Thoracic aorta (tissue), 2 donors: ENCODE data around the gene RBM38. TPM values are rescaled to one million over a fixed set of nuclear protein-coding genes. Genes with fewer than 3 reads are reported as not detected.

Source experiments
- ATAC-seq: fragments of 150-250 bp; one replicate; pipeline ENCODE4 v1.8.0; 2017; ENCODE audit warnings: low read depth; ENCODE audit not compliant: insufficient number of reproducible peaks, low FRiP score
- DNase-seq: peaks from one replicate; pipeline ENCODE4 v3.0.0-alpha.2; 2020; ENCODE audit warnings: low spot score
- H3K27ac ChIP-seq, 2 donors: fragments of 200-600 bp; sonication (generic); 1 replicate in 1 of 2; 2 replicates in 1 of 2; pipeline ENCODE4 v1.5.1; 2016; ENCODE audit warnings: mild to moderate bottlenecking in 2 of 2, moderate library complexity in 2 of 2
- H3K27me3 ChIP-seq: fragments of 200-600 bp; sonication (generic); replicated peaks from 2 replicates; pipeline ENCODE4 v1.6.0; 2016; ENCODE audit warnings: mild to moderate bottlenecking; ENCODE audit not compliant: insufficient read depth
- H3K36me3 ChIP-seq: fragments of 200-600 bp; sonication (generic); one replicate; pipeline ENCODE4 v1.5.1; 2016
- H3K4me1 ChIP-seq, 2 donors: fragments of 200-600 bp; sonication (generic); 1 replicate in 1 of 2; 2 replicates in 1 of 2; pipeline versions ENCODE4 v1.5.1 to v1.6.0; 2016; ENCODE audit warnings: low read depth in 2 of 2, mild to moderate bottlenecking in 1 of 2; ENCODE audit not compliant: control insufficient read depth in 1 of 2
- H3K4me3 ChIP-seq: fragments of 200-600 bp; sonication (generic); 2 replicates; pipeline ENCODE4 v1.5.1; 2016; ENCODE audit warnings: mild to moderate bottlenecking
- H3K9me3 ChIP-seq: fragments of 200-600 bp; sonication (generic); 2 replicates; pipeline ENCODE4 v1.5.1; 2016
- total RNA-seq, 2 donors: library from RNA; depleted of rRNA; stranded (reverse); fragments of >200 nt; gene quantifications; one replicate each; pipeline versions ENCODE4 v1.1.0 to v1.2.3, GENCODE V29; 2016
- TF ChIP-seq, protein P1 (sequence below): fragments of 200-600 bp; sonication (generic); IDR thresholded peaks from one replicate; pipeline ENCODE4 v1.5.1; 2019; ENCODE audit warnings: antibody characterized with exemption

Gene RBM38
- total RNA-seq, 2 donors from 2014 or later: 9.6 to 24.8 TPM

DNA sequence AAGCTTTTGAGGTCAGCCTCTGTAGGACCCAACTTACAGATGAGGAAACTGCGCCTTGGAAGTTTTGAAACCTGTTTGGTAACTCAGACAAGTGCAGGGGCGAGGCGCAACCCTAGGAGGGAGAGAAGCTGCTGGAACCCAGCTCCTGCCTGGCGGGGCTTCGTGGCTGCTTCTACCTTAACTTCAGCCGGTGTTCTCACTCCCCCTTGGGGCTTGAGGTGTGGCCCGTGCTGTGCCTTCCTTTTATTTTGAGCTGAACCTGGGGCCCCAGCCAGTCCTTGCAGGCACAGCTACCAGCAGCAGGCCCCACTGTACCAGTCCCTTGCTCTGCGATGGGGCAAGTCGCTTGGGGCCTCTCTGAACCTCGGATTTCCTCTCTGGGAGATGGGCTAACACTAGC is 12.0 kb downstream of the RBM38 start:
- H3K27me3 ChIP-seq: no peaks in the 10 kb centered on the region
- TF ChIP-seq, protein P1, sequence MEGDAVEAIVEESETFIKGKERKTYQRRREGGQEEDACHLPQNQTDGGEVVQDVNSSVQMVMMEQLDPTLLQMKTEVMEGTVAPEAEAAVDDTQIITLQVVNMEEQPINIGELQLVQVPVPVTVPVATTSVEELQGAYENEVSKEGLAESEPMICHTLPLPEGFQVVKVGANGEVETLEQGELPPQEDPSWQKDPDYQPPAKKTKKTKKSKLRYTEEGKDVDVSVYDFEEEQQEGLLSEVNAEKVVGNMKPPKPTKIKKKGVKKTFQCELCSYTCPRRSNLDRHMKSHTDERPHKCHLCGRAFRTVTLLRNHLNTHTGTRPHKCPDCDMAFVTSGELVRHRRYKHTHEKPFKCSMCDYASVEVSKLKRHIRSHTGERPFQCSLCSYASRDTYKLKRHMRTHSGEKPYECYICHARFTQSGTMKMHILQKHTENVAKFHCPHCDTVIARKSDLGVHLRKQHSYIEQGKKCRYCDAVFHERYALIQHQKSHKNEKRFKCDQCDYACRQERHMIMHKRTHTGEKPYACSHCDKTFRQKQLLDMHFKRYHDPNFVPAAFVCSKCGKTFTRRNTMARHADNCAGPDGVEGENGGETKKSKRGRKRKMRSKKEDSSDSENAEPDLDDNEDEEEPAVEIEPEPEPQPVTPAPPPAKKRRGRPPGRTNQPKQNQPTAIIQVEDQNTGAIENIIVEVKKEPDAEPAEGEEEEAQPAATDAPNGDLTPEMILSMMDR: no peak
- H3K9me3 ChIP-seq: no peaks in the 10 kb centered on the region
- H3K4me3 ChIP-seq: no peak overlapping the region
- DNase-seq (no peak), ATAC-seq (no peak)
- H3K27ac ChIP-seq: no peak overlapping the region
- H3K4me1 ChIP-seq: peaks cover 11 to 43% of the 10 kb centered on the region in 2 donors
- H3K36me3 ChIP-seq: peaks cover 51% of the 10 kb centered on the region

GRCh38 chr20:57404006-57404405 is 12.8 kb downstream of the RBM38 start:
- no peaks in the 10 kb centered on the region for H3K27me3 ChIP-seq
- peaks cover 51% of the 10 kb centered on the region for H3K36me3 ChIP-seq
- ATAC-seq (no peak), DNase-seq (no peak)
- peaks cover 10 to 43% of the 10 kb centered on the region in 2 donors for H3K4me1 ChIP-seq
- no peak overlapping the region for H3K27ac ChIP-seq
- no peak overlapping the region for H3K4me3 ChIP-seq
- TF ChIP-seq, protein P1: no peak
- no peaks in the 10 kb centered on the region for H3K9me3 ChIP-seq

- Histone ChIP-seq H3K27me3 (no peaks in the 10 kb centered on the region), H3K9me3 (no peaks in the 10 kb centered on the region), H3K27ac (no peak overlapping the region), H3K4me3 (no peak overlapping the region), H3K4me1 (peaks cover 10 to 42% of the 10 kb centered on the region in 2 donors), H3K36me3 (peaks cover 51% of the 10 kb centered on the region)
- no peak for ATAC-seq
- no peak for DNase-seq
- TF ChIP-seq, protein P1: no peak
These were observed 13.3 kb downstream of the RBM38 start for GRCh38 chr20:57404419-57405072.

- no peak overlapping the region for H3K27ac ChIP-seq
- H3K9me3 ChIP-seq: no peaks in the 10 kb centered on the region
- peaks cover 11 to 36% of the 10 kb centered on the region in 2 donors for H3K4me1 ChIP-seq
- H3K4me3 ChIP-seq: no peak overlapping the region
- peaks cover 49% of the 10 kb centered on the region for H3K36me3 ChIP-seq
- DNase-seq (no peak), ATAC-seq (no peak)
- no peaks in the 10 kb centered on the region for H3K27me3 ChIP-seq
- TF ChIP-seq, protein P1: no peak
These were observed 14.2 kb downstream of the RBM38 start for GRCh38 chr20:57405236-57406016.

DNA sequence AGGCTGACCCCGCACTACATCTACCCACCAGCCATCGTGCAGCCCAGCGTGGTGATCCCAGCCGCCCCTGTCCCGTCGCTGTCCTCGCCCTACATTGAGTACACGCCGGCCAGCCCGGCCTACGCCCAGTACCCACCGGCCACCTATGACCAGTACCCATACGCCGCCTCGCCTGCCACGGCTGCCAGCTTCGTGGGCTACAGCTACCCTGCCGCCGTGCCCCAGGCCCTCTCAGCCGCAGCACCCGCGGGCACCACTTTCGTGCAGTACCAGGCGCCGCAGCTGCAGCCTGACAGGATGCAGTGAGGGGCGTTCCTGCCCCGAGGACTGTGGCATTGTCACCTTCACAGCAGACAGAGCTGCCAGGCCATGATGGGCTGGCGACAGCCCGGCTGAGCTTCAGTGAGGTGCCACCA is 16.4 kb downstream of the RBM38 start:
- ATAC-seq: no peak
- H3K4me3 ChIP-seq: no peak overlapping the region

More for the DNA sequence above, 16.4 kb downstream of the RBM38 start:
- DNase-seq: no peak
- TF ChIP-seq, protein P1: no peak
- H3K36me3 ChIP-seq: peaks cover 28% of the 10 kb centered on the region
- H3K27me3 ChIP-seq: no peaks in the 10 kb centered on the region
- peaks cover 11 to 23% of the 10 kb centered on the region in 2 donors for H3K4me1 ChIP-seq
- no peaks in the 10 kb centered on the region for H3K9me3 ChIP-seq
- peak overlapping the region in 1 of 2 donors; percentile 84 for H3K27ac ChIP-seq
